IMR-90 (cell line): ENCODE results near the gene NOM1. TPM values are rescaled to one million over a fixed set of nuclear protein-coding genes. Genes with fewer than 3 reads are reported as not detected.

ENCODE experiments used
- ATAC-seq: fragments of 200-7000 bp; cut with Tn5 transposase; 2 replicates; pipeline ENCODE4 v1.9.1; 2020; ENCODE audit warnings: low read depth, mild to moderate bottlenecking, moderate library complexity
- BruUV-seq: library from RNA; stranded (reverse); fragments of 400-500 nt; replicated peaks from 2 replicates; lab custom pipeline; 2021; lab: Mats Ljungman, UMichigan
- CTCF ChIA-PET: fragments of 300-600 bp; formaldehyde crosslinking; extraction: SDS; loops from one replicate; lab custom pipeline; 2021; ENCODE audit warnings: antibody characterized with exemption; lab: Yijun Ruan, JAX
- POLR2A ChIA-PET: fragments of 300-600 bp; sonication (Branson Sonifier 250); formaldehyde crosslinking; loops from one replicate; lab custom pipeline; 2022; ENCODE audit warnings: antibody characterized with exemption; ENCODE audit not compliant: unreplicated experiment; lab: Charles Lee
- DNase-seq: peaks from one replicate; pipeline ENCODE4 v3.0.0; 2013
- H2AFZ ChIP-seq: replicated peaks from 2 replicates; pipeline ENCODE3; 2013; ENCODE audit warnings: low read length, mild to moderate bottlenecking; ENCODE audit not compliant: poor library complexity
- H2AK5ac ChIP-seq: 2 replicates; pipeline ENCODE4 v1.6.1; 2013; ENCODE audit warnings: low read depth, low read length, inconsistent platforms
- H2AK9ac ChIP-seq: replicated peaks from 2 replicates; pipeline ENCODE3; 2013; ENCODE audit warnings: mild to moderate bottlenecking, low read depth, low read length, moderate library complexity; ENCODE audit not compliant: poor library complexity
- H2BK120ac ChIP-seq: 2 replicates; pipeline ENCODE4 v1.6.1; 2013; ENCODE audit warnings: low read depth, low read length, inconsistent platforms
- H2BK15ac ChIP-seq: 3 replicates; pipeline ENCODE4 v1.6.1; 2013; ENCODE audit warnings: low read depth, low read length, inconsistent platforms
- H2BK20ac ChIP-seq: 2 replicates; pipeline ENCODE4 v1.6.1; 2013; ENCODE audit warnings: low read depth, mild to moderate bottlenecking, inconsistent platforms, low read length, moderate library complexity
- H2BK5ac ChIP-seq: 2 replicates; pipeline ENCODE4 v1.6.1; 2013; ENCODE audit warnings: mild to moderate bottlenecking, low read depth, low read length, inconsistent platforms; ENCODE audit not compliant: poor library complexity, severe bottlenecking
- H3K14ac ChIP-seq: replicated peaks from 2 replicates; pipeline ENCODE4 v1.6.1; 2013; ENCODE audit warnings: low read depth, low read length, inconsistent platforms
- H3K18ac ChIP-seq: 2 replicates; pipeline ENCODE4 v1.6.1; 2013; ENCODE audit warnings: low read depth, low read length, control low read depth
- H3K23ac ChIP-seq: 2 replicates; pipeline ENCODE4 v1.6.1; 2013; ENCODE audit warnings: low read depth, low read length, inconsistent platforms
- H3K27ac ChIP-seq: 2 replicates; pipeline ENCODE4 v1.5.1; 2013; ENCODE audit warnings: mild to moderate bottlenecking, control low read depth, low read length; ENCODE audit not compliant: insufficient read depth
- H3K27me3 ChIP-seq: 2 replicates; pipeline ENCODE4 v1.6.1; 2013; ENCODE audit warnings: low read length; ENCODE audit not compliant: control insufficient read depth, insufficient read depth
- H3K36me3 ChIP-seq: 2 replicates; pipeline ENCODE4 v1.6.1; 2013; ENCODE audit warnings: low read length, mixed read lengths; ENCODE audit not compliant: control insufficient read depth, insufficient read depth
- H3K4ac ChIP-seq: 2 replicates; pipeline ENCODE4 v1.6.1; 2013; ENCODE audit warnings: low read depth, low read length, inconsistent platforms
- H3K4me1 ChIP-seq: 2 replicates; pipeline ENCODE4 v1.6.1; 2013; ENCODE audit warnings: low read length, mixed read lengths; ENCODE audit not compliant: control insufficient read depth, insufficient read depth
- H3K4me2 ChIP-seq: 2 replicates; pipeline ENCODE4 v1.6.1; 2013; ENCODE audit warnings: low read depth, mild to moderate bottlenecking, control low read depth, low read length, moderate library complexity
- H3K4me3 ChIP-seq: 2 replicates; pipeline ENCODE4 v1.5.1; 2013; ENCODE audit warnings: low read depth, mild to moderate bottlenecking, control low read depth, low read length, moderate library complexity; ENCODE audit not compliant: insufficient read depth
- H3K56ac ChIP-seq: 2 replicates; pipeline ENCODE4 v1.6.1; 2013; ENCODE audit warnings: low read length, inconsistent platforms; ENCODE audit not compliant: insufficient read depth; ENCODE audit errors: extremely low read depth
- H3K79me1 ChIP-seq, 2 experiments: 2 replicates each; pipeline ENCODE4 v1.6.1; 2013; ENCODE audit warnings: low read length in 2 of 2, inconsistent platforms in 1 of 2, low read depth in 1 of 2
- H3K9ac ChIP-seq: 2 replicates; pipeline ENCODE4 v1.6.1; 2013; ENCODE audit warnings: low read depth, low read length, control low read depth
- H3K9me1 ChIP-seq: 2 replicates; pipeline ENCODE4 v1.6.1; 2013; ENCODE audit warnings: low read length, inconsistent platforms; ENCODE audit not compliant: insufficient read depth
- H3K9me3 ChIP-seq: 2 replicates; pipeline ENCODE4 v1.6.1; 2013; ENCODE audit warnings: low read length; ENCODE audit not compliant: control insufficient read depth, insufficient read depth
- H4K20me1 ChIP-seq: 2 replicates; pipeline ENCODE4 v1.6.1; 2013; ENCODE audit warnings: low read length, inconsistent platforms; ENCODE audit not compliant: insufficient read depth
- H4K5ac ChIP-seq: 2 replicates; pipeline ENCODE4 v1.6.1; 2013; ENCODE audit warnings: mild to moderate bottlenecking, low read depth, low read length, control low read depth
- H4K8ac ChIP-seq, 2 experiments: 2 replicates each; pipeline ENCODE4 v1.6.1; 2013; ENCODE audit warnings: low read depth in 2 of 2, low read length in 2 of 2, control low read depth in 1 of 2, inconsistent platforms in 1 of 2
- H4K91ac ChIP-seq: 2 replicates; pipeline ENCODE4 v1.6.1; 2013; ENCODE audit warnings: low read depth, low read length, inconsistent platforms; ENCODE audit not compliant: insufficient read depth
- BHLHE40 ChIP-seq: fragments of 150-350 bp; IDR thresholded peaks from 2 replicates; pipeline ENCODE4 v1.6.1; 2016; ENCODE audit warnings: mild to moderate bottlenecking, low read depth, low read length
- MAFK ChIP-seq: IDR thresholded peaks from 2 replicates; pipeline ENCODE4 v1.6.1; 2012; ENCODE audit warnings: low read depth, low read length, improper control_type of control experiment
- WGBS, 2 experiments: methylation state at CpG; one replicate each; pipeline versions ENCODE4 v1.1.5 to v1.1.7; 2013; ENCODE audit warnings: missing lambda C conversion rate in 2 of 2; ENCODE audit not compliant: insufficient read length in 1 of 2; ENCODE audit errors: extremely low coverage in 2 of 2; 5-methylcytosine and 5-hydroxymethylcytosine counted together
- dilution Hi-C: fragments of 300-500 bp; cut with HindIII; formaldehyde crosslinking; loops from one replicate; pipeline ENCODE4 v1.14.3; 2018; ENCODE audit warnings: low sequenced_read_pairs; ENCODE audit not compliant: unreplicated experiment
- in situ Hi-C: fragments of 300-500 bp; cut with MboI; formaldehyde crosslinking; loops from 3 replicates; pipeline ENCODE4 v1.14.3; 2019; ENCODE audit warnings: low sequenced_read_pairs, inconsistent platforms, mixed read lengths
- intact Hi-C: fragments of 100-400 bp; cut with micrococcal nuclease; formaldehyde crosslinking; loops from 2 replicates; pipeline ENCODE4 v1.10.0; 2022
- polyA plus RNA-seq, 3 experiments: library from polyadenylated mRNA; depleted of rRNA; stranded (reverse); fragments of >200 nt; gene quantifications; 2 replicates each; pipeline ENCODE4 v1.2.3, GENCODE V29; 2012; ENCODE audit warnings: low replicate concordance in 1 of 3
- total RNA-seq: library from RNA; depleted of rRNA; stranded (reverse); fragments of >200 nt; gene quantifications from 2 replicates; pipeline ENCODE4 v1.2.3, GENCODE V29; 2012

NOM1 gene
- total and polyA plus RNA-seq, 2 of the 4 experiments (the other 2 are of a cell fraction): 15.3 to 15.4 TPM

DNA sequence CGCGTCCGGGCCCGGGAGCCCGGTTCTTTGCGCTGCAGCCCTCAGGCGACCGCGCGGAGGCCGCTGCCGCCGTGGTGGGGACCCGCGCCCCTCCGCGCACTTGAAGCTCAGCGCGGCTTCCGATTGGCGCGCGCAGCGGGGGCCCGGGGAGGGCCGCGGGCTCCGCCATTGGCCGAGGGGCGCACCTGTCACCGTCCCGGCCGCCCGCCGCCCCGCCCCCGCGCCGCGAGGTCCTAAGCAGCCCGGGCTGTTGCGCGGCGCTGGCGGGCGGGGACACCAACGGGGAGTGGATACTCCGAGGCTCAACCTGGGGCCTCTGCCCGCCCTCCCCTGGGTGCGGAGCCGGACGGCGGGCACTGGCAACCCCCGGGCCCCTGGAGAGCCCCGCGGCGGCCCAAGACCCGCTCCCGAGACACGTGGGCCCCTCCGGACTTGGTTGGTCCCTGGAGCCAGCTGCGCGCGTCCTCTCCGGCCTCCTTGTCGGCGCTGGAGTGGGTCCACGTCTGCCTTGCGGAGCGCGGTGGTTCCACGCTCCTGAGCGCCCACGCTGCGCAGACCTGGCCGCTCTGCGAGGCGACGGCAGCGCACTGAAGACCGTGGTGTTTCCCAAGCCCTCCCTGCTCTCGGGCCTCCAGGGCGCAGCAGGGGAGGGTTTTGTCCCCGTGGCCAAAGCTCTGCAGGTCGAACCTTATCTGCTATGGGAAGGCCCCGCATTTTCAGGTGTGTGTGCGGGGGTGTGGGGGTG is 61.2 kb downstream of the NOM1 start, which contains the start of gene MNX1:
TSS of gene MNX1 (minus strand) at position 76 of the 745 bp plus-strand sequence. CDS start 313 bp downstream, outside the sequence.
- Histone ChIP-seq H3K4me1 (no peaks in the 10 kb centered on the region), H3K4me3 (peak within 1 kb of the TSS; percentile 31; the same call in 1 of the 2 replicates)
- no peak for DNase-seq

More for the DNA sequence above, 61.2 kb downstream of the NOM1 start, which contains the start of gene MNX1:
- 0% methylated on average over 44 of the region's 87 CpGs; no CpG with 5 or more reads in 1 of the 2 experiments for WGBS, 2 experiments
- H3K14ac ChIP-seq: no peak within 1 kb of the TSS
- no peak within 1 kb of the TSS; the same call in 1 of the 2 replicates for H3K4me2 ChIP-seq
- CTCF ChIA-PET: no interaction called here
- POLR2A ChIA-PET: no interaction called here
- H3K56ac ChIP-seq: no peak within 1 kb of the TSS
- no peaks in the 10 kb centered on the region for H3K36me3 ChIP-seq
- no peaks in the 10 kb centered on the region for H3K9me1 ChIP-seq
- H2BK5ac ChIP-seq: no peak within 1 kb of the TSS
- no peak within 1 kb of the TSS for H3K27ac ChIP-seq
- H3K9ac ChIP-seq: no peak within 1 kb of the TSS
- no peak within 1 kb of the TSS for H2BK20ac ChIP-seq
- H3K9me3 ChIP-seq: no peaks in the 10 kb centered on the region
- H2BK120ac ChIP-seq: no peak within 1 kb of the TSS
- no peak within 1 kb of the TSS for H4K8ac ChIP-seq
- peak; percentile 68 for ATAC-seq
- H4K91ac ChIP-seq: no peak within 1 kb of the TSS
- intact Hi-C loops (no loop called here), in situ Hi-C loops (no loop called here), dilution Hi-C loops (no loop called here)
- H2AFZ ChIP-seq: peak within 1 kb of the TSS; percentile 76
- H3K4ac ChIP-seq: no peak within 1 kb of the TSS
- H2BK15ac ChIP-seq: no peak within 1 kb of the TSS
- H3K23ac ChIP-seq: no peak within 1 kb of the TSS
- H2AK5ac ChIP-seq: no peak within 1 kb of the TSS
- no peak within 1 kb of the TSS for H4K5ac ChIP-seq
- no peak within 1 kb of the TSS for H3K18ac ChIP-seq
- no TSS peak for BruUV-seq
- peaks cover 94% of the 10 kb centered on the region for H3K27me3 ChIP-seq
- TF ChIP-seq BHLHE40 (no peak), MAFK (no peak)
- H4K20me1 ChIP-seq: no peaks in the 10 kb centered on the region; the same call in 1 of the 2 replicates
- no peak within 1 kb of the TSS for H2AK9ac ChIP-seq
- H3K79me1 ChIP-seq: no peaks in the 10 kb centered on the region
